Activated naive CD8-positive, alpha-beta T cell (primary cell): ENCODE measurements around the gene SH3BP5L.

Experiments used
- H3K27ac Mint-ChIP-seq: one replicate; pipeline ENCODE4 v1.8.0; 2021; ENCODE audit warnings: mixed read lengths
- H3K27me3 Mint-ChIP-seq: one replicate; pipeline ENCODE4 v1.8.0; 2021; ENCODE audit warnings: mixed read lengths
- H3K36me3 Mint-ChIP-seq: one replicate; pipeline ENCODE4 v1.8.0; 2021; ENCODE audit warnings: mixed read lengths
- H3K4me1 Mint-ChIP-seq: one replicate; pipeline ENCODE4 v1.8.0; 2021; ENCODE audit warnings: low read depth, mixed read lengths
- H3K4me3 Mint-ChIP-seq: one replicate; pipeline ENCODE4 v1.8.0; 2021; ENCODE audit warnings: mild to moderate bottlenecking, mixed read lengths
- H3K9me3 Mint-ChIP-seq: one replicate; pipeline ENCODE4 v1.8.0; 2021; ENCODE audit warnings: low read depth, mixed read lengths

The SH3BP5L gene

GRCh38 chr1:248825909-248826760 lies at the start of gene SH3BP5L:
Gene SH3BP5L, minus strand, starts transcription at chr1:248825915. Its CDS starts 980 bp downstream, at chr1:248824935.
- peak within 1 kb of the TSS; percentile 98 for H3K4me3 Mint-ChIP-seq
- H3K27me3 Mint-ChIP-seq = no peaks in the 10 kb centered on the region
- H3K36me3 Mint-ChIP-seq = peaks cover 2% of the 10 kb centered on the region
- H3K9me3 Mint-ChIP-seq = no peaks in the 10 kb centered on the region
- peak within 1 kb of the TSS; percentile 99 for H3K27ac Mint-ChIP-seq
- peaks cover 48% of the 10 kb centered on the region for H3K4me1 Mint-ChIP-seq

GRCh38 chr1:248873993-248874533 lies 48.3 kb upstream of the SH3BP5L start:
- Mint-ChIP-seq H3K27ac (peak overlapping the region; percentile 97), H3K4me1 (peaks cover 15% of the 10 kb centered on the region)

GRCh38 chr1:248873409-248873992 lies 47.8 kb upstream of the SH3BP5L start:
- no peaks in the 10 kb centered on the region for H3K36me3 Mint-ChIP-seq

More at GRCh38 chr1:248873993-248874533, 48.3 kb upstream of the SH3BP5L start:
- Mint-ChIP-seq H3K4me3 (peak overlapping the region; percentile 95), H3K27me3 (no peaks in the 10 kb centered on the region), H3K36me3 (no peaks in the 10 kb centered on the region), H3K9me3 (no peaks in the 10 kb centered on the region)

GRCh38 chr1:248872752-248873408 lies 47.2 kb upstream of the SH3BP5L start:
- Mint-ChIP-seq H3K4me1 (peaks cover 15% of the 10 kb centered on the region), H3K4me3 (peak overlapping the region; percentile 95)

More at GRCh38 chr1:248873409-248873992, 47.8 kb upstream of the SH3BP5L start:
- Mint-ChIP-seq H3K4me3 (peak overlapping the region; percentile 95), H3K9me3 (no peaks in the 10 kb centered on the region), H3K27ac (peak overlapping the region; percentile 97), H3K4me1 (peaks cover 15% of the 10 kb centered on the region), H3K27me3 (no peaks in the 10 kb centered on the region)

DNA sequence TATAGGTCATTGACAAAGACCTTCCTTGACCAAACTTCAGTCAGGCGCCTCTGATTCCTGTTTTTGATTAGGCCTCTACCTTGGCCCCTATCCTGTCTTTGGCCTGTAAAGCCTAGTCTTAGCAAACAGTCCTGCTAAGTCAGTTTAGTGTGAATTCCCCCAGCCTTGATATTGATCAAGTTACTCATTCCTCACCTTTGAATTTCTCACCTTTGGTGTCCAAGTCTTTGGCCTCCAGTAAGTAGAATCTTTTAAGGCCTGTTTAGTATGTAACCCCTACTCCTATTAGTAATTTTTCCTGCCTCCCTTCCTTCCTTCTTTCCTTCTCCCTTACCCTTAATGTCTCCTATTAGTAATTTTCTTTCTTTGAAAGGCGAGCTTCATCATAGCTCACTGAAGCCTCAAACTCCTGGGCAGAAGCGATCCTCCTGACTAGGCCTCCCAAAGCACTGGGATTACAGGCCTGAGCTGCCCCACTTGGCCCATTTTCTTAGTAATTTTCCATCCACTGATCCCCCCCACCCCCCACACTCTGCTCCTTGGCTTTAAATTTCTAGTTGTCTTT lies 46.2 kb upstream of the SH3BP5L start:
- no peaks in the 10 kb centered on the region for H3K9me3 Mint-ChIP-seq
- H3K27ac Mint-ChIP-seq = no peak overlapping the region
- H3K4me1 Mint-ChIP-seq = peaks cover 15% of the 10 kb centered on the region
- H3K4me3 Mint-ChIP-seq = no peak overlapping the region
- H3K27me3 Mint-ChIP-seq = no peaks in the 10 kb centered on the region
- H3K36me3 Mint-ChIP-seq = no peaks in the 10 kb centered on the region

More at GRCh38 chr1:248872752-248873408, 47.2 kb upstream of the SH3BP5L start:
- Mint-ChIP-seq H3K27ac (peak overlapping the region; percentile 97), H3K27me3 (no peaks in the 10 kb centered on the region), H3K36me3 (no peaks in the 10 kb centered on the region), H3K9me3 (no peaks in the 10 kb centered on the region)

- Mint-ChIP-seq H3K9me3 (no peaks in the 10 kb centered on the region), H3K4me1 (peaks cover 43% of the 10 kb centered on the region), H3K27me3 (no peaks in the 10 kb centered on the region), H3K27ac (peak overlapping the region; percentile 92), H3K4me3 (peak overlapping the region; percentile 90), H3K36me3 (no peaks in the 10 kb centered on the region)
Observed at GRCh38 chr1:248862998-248863881, 37.5 kb upstream of the SH3BP5L start.

DNA sequence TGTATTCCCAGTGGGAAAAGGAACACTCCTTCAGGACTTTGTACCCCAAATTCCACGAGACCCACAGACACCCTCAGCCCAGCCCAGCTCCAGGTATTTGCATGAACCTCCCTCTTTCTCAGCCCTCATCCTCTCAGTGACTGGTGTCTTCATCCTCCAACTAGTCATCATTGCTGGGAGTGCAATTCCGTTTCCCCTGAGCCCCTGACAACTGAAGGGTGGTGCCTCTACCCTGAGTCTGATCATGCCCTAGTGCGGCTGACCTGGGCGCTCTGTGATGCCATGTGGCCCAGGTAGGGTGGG lies 36.9 kb upstream of the SH3BP5L start:
- Mint-ChIP-seq H3K27me3 (no peaks in the 10 kb centered on the region), H3K4me1 (peaks cover 47% of the 10 kb centered on the region), H3K27ac (peak overlapping the region; percentile 85), H3K9me3 (no peaks in the 10 kb centered on the region), H3K4me3 (peak overlapping the region; percentile 90), H3K36me3 (no peaks in the 10 kb centered on the region)

GRCh38 chr1:248861616-248862015 lies 35.9 kb upstream of the SH3BP5L start:
- H3K4me1 Mint-ChIP-seq = peaks cover 53% of the 10 kb centered on the region

GRCh38 chr1:248860007-248860406 lies 34.3 kb upstream of the SH3BP5L start:
- Mint-ChIP-seq H3K4me1 (peaks cover 60% of the 10 kb centered on the region), H3K9me3 (no peaks in the 10 kb centered on the region)

More at GRCh38 chr1:248861616-248862015, 35.9 kb upstream of the SH3BP5L start:
- peak overlapping the region; percentile 38 for H3K4me3 Mint-ChIP-seq
- no peaks in the 10 kb centered on the region for H3K27me3 Mint-ChIP-seq
- H3K36me3 Mint-ChIP-seq = no peaks in the 10 kb centered on the region
- no peaks in the 10 kb centered on the region for H3K9me3 Mint-ChIP-seq
- no peak overlapping the region for H3K27ac Mint-ChIP-seq

GRCh38 chr1:248858891-248859889 lies 33.5 kb upstream of the SH3BP5L start, which contains the start of gene ZNF692:
Gene ZNF692, minus strand, starts transcription at chr1:248859085. Its CDS starts 776 bp downstream, at chr1:248858309.
- H3K9me3 Mint-ChIP-seq = no peaks in the 10 kb centered on the region
- peak within 1 kb of the TSS; percentile 94 for H3K27ac Mint-ChIP-seq
- H3K4me3 Mint-ChIP-seq = peak within 1 kb of the TSS; percentile 94
- peaks cover 9% of the 10 kb centered on the region for H3K36me3 Mint-ChIP-seq
- peaks cover 54% of the 10 kb centered on the region for H3K4me1 Mint-ChIP-seq
- H3K27me3 Mint-ChIP-seq = no peaks in the 10 kb centered on the region

More at GRCh38 chr1:248860007-248860406, 34.3 kb upstream of the SH3BP5L start:
- H3K27me3 Mint-ChIP-seq = no peaks in the 10 kb centered on the region
- peak overlapping the region; percentile 94 for H3K4me3 Mint-ChIP-seq
- H3K36me3 Mint-ChIP-seq = peaks cover 2% of the 10 kb centered on the region
- H3K27ac Mint-ChIP-seq = peak overlapping the region; percentile 94

GRCh38 chr1:248858096-248858890 lies 32.6 kb upstream of the SH3BP5L start:
- peaks cover 13% of the 10 kb centered on the region for H3K36me3 Mint-ChIP-seq
- no peaks in the 10 kb centered on the region for H3K27me3 Mint-ChIP-seq
- H3K27ac Mint-ChIP-seq = peak overlapping the region; percentile 94
- no peaks in the 10 kb centered on the region for H3K9me3 Mint-ChIP-seq
- H3K4me1 Mint-ChIP-seq = peaks cover 46% of the 10 kb centered on the region
- peak overlapping the region; percentile 94 for H3K4me3 Mint-ChIP-seq

DNA sequence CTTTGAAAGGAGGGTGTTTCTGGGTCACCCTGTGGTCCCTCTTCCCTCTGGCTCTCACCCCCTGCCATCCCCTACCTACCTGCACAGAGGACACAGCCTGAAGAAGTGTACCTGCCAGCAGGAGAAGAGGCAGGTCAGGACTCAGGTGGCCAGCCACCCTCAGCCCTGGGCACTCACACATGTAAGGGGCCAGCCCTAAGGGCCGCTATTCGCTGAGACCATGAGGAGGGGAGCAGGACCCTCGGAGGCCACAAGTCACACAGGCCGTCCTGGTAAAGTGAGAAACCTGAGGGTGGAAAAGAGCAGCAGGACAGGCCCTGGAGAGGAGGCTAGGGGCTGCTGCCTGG lies 32.0 kb upstream of the SH3BP5L start:
- peak overlapping the region; percentile 94 for H3K4me3 Mint-ChIP-seq
- no peaks in the 10 kb centered on the region for H3K27me3 Mint-ChIP-seq
- peaks cover 13% of the 10 kb centered on the region for H3K36me3 Mint-ChIP-seq
- H3K9me3 Mint-ChIP-seq = no peaks in the 10 kb centered on the region
- H3K4me1 Mint-ChIP-seq = peaks cover 43% of the 10 kb centered on the region
- H3K27ac Mint-ChIP-seq = peak overlapping the region; percentile 94
